K562 (cell line): ENCODE results near the gene DTX3. TPM values are rescaled to one million over a fixed set of nuclear protein-coding genes. Genes with fewer than 3 reads are reported as not detected.

Source experiments
- ATAC-seq: fragments of 200-7000 bp; cut with Tn5 transposase; 3 replicates; pipeline ENCODE4 v1.9.1; 2020; ENCODE audit warnings: moderate library complexity
- BruUV-seq: library from RNA; stranded (reverse); fragments of 400-500 nt; replicated peaks from 2 replicates; lab custom pipeline; 2021; lab: Mats Ljungman, UMichigan
- CTCF ChIA-PET: fragments of 300-600 bp; formaldehyde crosslinking; extraction: SDS; loops from one replicate; lab custom pipeline; 2021; ENCODE audit warnings: low intra/inter-chr PET ratio; lab: Yijun Ruan, JAX
- POLR2A ChIA-PET: fragments of 300-600, 350-650 bp; sonication (Branson Sonifier 250); formaldehyde crosslinking; extraction: SDS; loops from one replicate; lab custom pipeline; 2021; ENCODE audit warnings: antibody characterized with exemption, inconsistent platforms; lab: Yijun Ruan, JAX
- DNase-seq, 4 experiments: peaks; one replicate each; pipeline versions ENCODE4 v3.0.0 to v3.0.0-alpha.2; 2011 to 2018; ENCODE audit warnings: low spot score in 3 of 4, mixed read lengths in 3 of 4; ENCODE audit errors: extremely low read depth in 1 of 4
- FAIRE-seq: peaks from 2 replicates; lab custom pipeline; 2011; peaks lifted over from hg19 to GRCh38; lab: Jason Lieb, UNC
- H2AFZ ChIP-seq: 2 replicates; pipeline ENCODE4 v1.6.0; 2011; ENCODE audit warnings: low read depth, low read length, control low read depth, inconsistent platforms
- H3K27ac ChIP-seq: fragments of 200-600 bp; 3 replicates; pipeline ENCODE4 v1.8.0; 2011; ENCODE audit warnings: low read depth, mild to moderate bottlenecking, control low read depth, inconsistent platforms, low read length, moderate library complexity, mixed read lengths; ENCODE audit errors: extremely low read depth
- H3K27me3 ChIP-seq, 2 experiments: fragments of 300-600 bp in 1 of 2; 2 replicates in 1 of 2; 3 replicates in 1 of 2; pipeline versions ENCODE4 v1.6.0 to v1.8.0; 2011; ENCODE audit warnings: inconsistent platforms in 2 of 2, low read length in 2 of 2, mild to moderate bottlenecking in 1 of 2, mixed read lengths in 1 of 2, moderate library complexity in 1 of 2; ENCODE audit not compliant: control insufficient read depth in 2 of 2, insufficient read depth in 2 of 2
- H3K36me3 ChIP-seq: fragments of 300-600 bp; 3 replicates; pipeline ENCODE4 v1.8.0; 2011; ENCODE audit warnings: mild to moderate bottlenecking, low read length, inconsistent platforms; ENCODE audit not compliant: control insufficient read depth, insufficient read depth
- H3K4me1 ChIP-seq, 2 experiments: fragments of 200-600 bp in 1 of 2; replicated peaks in 1 of 2; 2 replicates in 1 of 2; 3 replicates in 1 of 2; pipeline versions ENCODE4 v1.5.1 to v1.8.0; 2011; ENCODE audit warnings: inconsistent platforms in 2 of 2, low read length in 2 of 2, mild to moderate bottlenecking in 1 of 2, mixed read lengths in 1 of 2, moderate library complexity in 1 of 2; ENCODE audit not compliant: control insufficient read depth in 2 of 2, insufficient read depth in 2 of 2
- H3K4me2 ChIP-seq: 2 replicates; pipeline ENCODE4 v1.6.1; 2011; ENCODE audit warnings: low read length, control low read depth, inconsistent platforms, mixed read lengths; ENCODE audit not compliant: insufficient read depth
- H3K4me3 ChIP-seq: fragments of 200-600 bp; sonication (generic), shearing (Covaris generic); 2 replicates; pipeline ENCODE4 v1.5.1; 2016; ENCODE audit warnings: control low read depth, inconsistent platforms
- H3K79me2 ChIP-seq: fragments of 200-600 bp; 3 replicates; pipeline ENCODE4 v1.8.0; 2011; ENCODE audit warnings: low read length, inconsistent platforms; ENCODE audit not compliant: control insufficient read depth, insufficient read depth
- H3K9ac ChIP-seq, 2 experiments: 2 replicates each; pipeline versions ENCODE4 v1.6.0 to v1.6.1; 2011; ENCODE audit warnings: low read depth in 2 of 2, low read length in 2 of 2, control low read depth in 1 of 2, inconsistent platforms in 1 of 2, mild to moderate bottlenecking in 1 of 2, mixed read lengths in 1 of 2; ENCODE audit not compliant: insufficient read depth in 1 of 2
- H3K9me1 ChIP-seq: one replicate; pipeline ENCODE4 v1.6.0; 2011; ENCODE audit warnings: inconsistent platforms, mild to moderate bottlenecking, low read length, moderate library complexity; ENCODE audit not compliant: control insufficient read depth, insufficient read depth
- H3K9me3 ChIP-seq: replicated peaks from 2 replicates; pipeline ENCODE4 v1.5.1; 2011; ENCODE audit warnings: low read depth, low read length, inconsistent platforms; ENCODE audit not compliant: control insufficient read depth, insufficient read depth
- H4K20me1 ChIP-seq: replicated peaks from 2 replicates; pipeline ENCODE4 v1.6.1; 2011; ENCODE audit warnings: low read length, inconsistent platforms, mixed read lengths; ENCODE audit not compliant: control insufficient read depth, insufficient read depth
- BRD4 ChIP-seq: fragments of 200-600 bp; sonication (generic); IDR thresholded peaks from 2 replicates; pipeline ENCODE4 v1.6.1; 2017; ENCODE audit warnings: inconsistent platforms
- E2F4 ChIP-seq: sonication (generic); formaldehyde crosslinking; IDR thresholded peaks from 2 replicates; pipeline ENCODE4 v1.8.0; 2022; ENCODE audit warnings: mild to moderate bottlenecking, low read depth, missing genetic modification reagents
- E2F6 ChIP-seq, 2 experiments: IDR thresholded peaks; 2 replicates each; pipeline ENCODE4 v1.6.1; 2011; ENCODE audit warnings: borderline replicate concordance in 1 of 2, control low read depth in 1 of 2, low read depth in 1 of 2, low read length in 1 of 2, mild to moderate bottlenecking in 1 of 2, mixed read lengths in 1 of 2, moderate library complexity in 1 of 2; ENCODE audit not compliant: insufficient read depth in 1 of 2, insufficient read length in 1 of 2, poor library complexity in 1 of 2, severe bottlenecking in 1 of 2; ENCODE audit errors: extremely low read depth in 1 of 2
- EP400 ChIP-seq: fragments of 450-650 bp; IDR thresholded peaks from 2 replicates; pipeline ENCODE4 v1.6.1; 2017; ENCODE audit warnings: antibody characterized with exemption, mild to moderate bottlenecking, moderate library complexity
- ILK ChIP-seq: fragments of 450-650 bp; IDR thresholded peaks from 2 replicates; pipeline ENCODE4 v1.6.1; 2016; ENCODE audit warnings: missing genetic modification characterization, low read depth, mild to moderate bottlenecking, missing compliant biosample characterization, moderate library complexity, borderline replicate concordance
- L3MBTL2 ChIP-seq: fragments of 450-650 bp; IDR thresholded peaks from 2 replicates; pipeline ENCODE4 v1.6.1; 2016; ENCODE audit warnings: mild to moderate bottlenecking, moderate library complexity
- PRDM10 ChIP-seq: fragments of 450-650 bp; IDR thresholded peaks from 2 replicates; pipeline ENCODE4 v1.6.1; 2018; ENCODE audit not compliant: partially characterized antibody
- PTTG1 ChIP-seq: fragments of 450-650 bp; IDR thresholded peaks from 2 replicates; pipeline ENCODE4 v1.6.1; 2016; ENCODE audit warnings: low read depth, mild to moderate bottlenecking, missing genetic modification characterization, missing compliant biosample characterization
- RBBP5 ChIP-seq: fragments of 200-600 bp; sonication (generic); IDR thresholded peaks from 2 replicates; pipeline ENCODE4 v1.6.1; 2012; ENCODE audit warnings: borderline replicate concordance, mild to moderate bottlenecking, low read length, control low read depth, inconsistent platforms; ENCODE audit not compliant: insufficient read depth, poor library complexity, severe bottlenecking
- TRIM25 ChIP-seq: fragments of 450-650 bp; IDR thresholded peaks from 2 replicates; pipeline ENCODE4 v1.7.0; 2016; ENCODE audit warnings: borderline replicate concordance
- ZKSCAN8 ChIP-seq: fragments of 200-800 bp; sonication (Bioruptor generic); IDR thresholded peaks from 2 replicates; pipeline ENCODE4 v1.6.1; 2016; ENCODE audit warnings: missing genetic modification characterization, missing compliant biosample characterization
- ZNF431 ChIP-seq: sonication (generic); formaldehyde crosslinking; IDR thresholded peaks from 2 replicates; pipeline ENCODE4 v1.8.0; 2022; ENCODE audit warnings: mild to moderate bottlenecking, missing genetic modification reagents
- WGBS: fragments of 100-300 bp; shearing (Covaris generic); methylation state at CpG from one replicate; pipeline ENCODE4 v1.1.6; 2016; ENCODE audit warnings: low coverage, mixed read lengths; ENCODE audit not compliant: insufficient coverage; ENCODE audit errors: missing lambda C conversion rate; 5-methylcytosine and 5-hydroxymethylcytosine counted together
- in situ Hi-C: fragments of 300-500 bp; cut with MboI; formaldehyde crosslinking; loops from 4 replicates; pipeline ENCODE4 v1.15.0; 2018; ENCODE audit warnings: inconsistent platforms, mixed read lengths
- intact Hi-C: fragments of 100-400 bp; cut with micrococcal nuclease; formaldehyde crosslinking; loops from 2 replicates; pipeline ENCODE4 v1.14.2; 2022
- polyA plus RNA-seq, 8 experiments: library from polyadenylated mRNA; depleted of rRNA in 4 of 8; stranded (reverse) in 5 of 8; unstranded in 3 of 8; fragments of >200 nt; fragmentation: Nextera tagmentation in 2 of 8; fragmentation: Illumina TruSeq in 1 of 8; extraction: Ambion mirVana in 2 of 8; extraction: Trizol in 1 of 8; gene quantifications; 2 replicates each; pipeline versions ENCODE4 v1.2.1 to v1.2.3, GENCODE V29; 2011 to 2014; ENCODE audit warnings: inconsistent platforms in 1 of 8, missing spikeins in 1 of 8
- total RNA-seq, 7 experiments: library from RNA; depleted of rRNA in 6 of 7; stranded (reverse); fragments of >200 nt in 6 of 7; fragmentation: Illumina TruSeq in 2 of 7; extraction: Trizol in 2 of 7; gene quantifications; 2 replicates each; pipeline versions ENCODE4 v1.2.1 to v1.2.3, GENCODE V29; 2011 to 2021; ENCODE audit warnings: low replicate concordance in 1 of 7

The DTX3 gene
- total and polyA plus RNA-seq, 9 of the 15 experiments (the other 6 are each of a cell fraction or from before 2014, with no cell fraction given): 0.03 to 0.09 (median 0.06) TPM; not detected in 6

GRCh38 chr12:57612711-57613426 is 8.2 kb downstream of the DTX3 start:
- no peaks in the 10 kb centered on the region for H3K27me3 ChIP-seq
- POLR2A ChIA-PET: interaction anchor here (0.8 to 2.4 kb wide), 7 partner anchors 8 to 94 kb away, joined by 3 to 10 read pairs (median 5); partner anchors contain the start of genes DDIT3 and DTX3
- TF ChIP-seq BRD4 (no peak), TRIM25 (no peak), E2F6 (IDR thresholded peaks at IDR 0.05; ENCODE audit: borderline replicate concordance in 1 of 2, extremely low read depth in 1 of 2, insufficient read depth in 1 of 2, insufficient read length in 1 of 2, low read depth in 1 of 2, low read length in 1 of 2, poor library complexity in 1 of 2, severe bottlenecking in 1 of 2) (peak in 1 of 2 experiments; percentile 52), ILK (tag) (no peak), PTTG1 (tag) (no peak), PRDM10 (peak; percentile 61), ZKSCAN8 (CRISPR knock-in tag) (no peak), EP400 (no peak), E2F4 (no peak), ZNF431 (no peak), RBBP5 (no peak), L3MBTL2 (peak; percentile 49)

More at GRCh38 chr12:57612711-57613426, 8.2 kb downstream of the DTX3 start:
- intact Hi-C loops: no loop called here
- 45% methylated on average over 7 of the region's 10 CpGs for WGBS
- H4K20me1 ChIP-seq: no peaks in the 10 kb centered on the region
- ATAC-seq (0 out of 3 replicates have a peak, but pooled peaks have one; percentile 3), FAIRE-seq (peak; percentile 62), DNase-seq (peak in 1 of 4 experiments; percentile 43)
- no peak overlapping the region for H2AFZ ChIP-seq
- H3K4me2 ChIP-seq: peak overlapping the region; percentile 67
- in situ Hi-C loops: no loop called here
- peaks cover 55 to 63% of the 10 kb centered on the region in 2 experiments for H3K4me1 ChIP-seq
- H3K9ac ChIP-seq: peak overlapping the region in 1 of 2 experiments; percentile 83; a peak in 2 of 4 replicates
- no peaks in the 10 kb centered on the region for H3K9me3 ChIP-seq
- H3K4me3 ChIP-seq: no peak overlapping the region
- CTCF ChIA-PET: no interaction called here
- peaks cover 16% of the 10 kb centered on the region; the same call in 2 of the 3 replicates for H3K36me3 ChIP-seq
- no peak overlapping the region; the same call in 2 of the 3 replicates for H3K27ac ChIP-seq
- H3K79me2 ChIP-seq: peaks cover 2% of the 10 kb centered on the region; the same call in 2 of the 3 replicates
- no TSS peak for BruUV-seq
- peaks cover 4% of the 10 kb centered on the region for H3K9me1 ChIP-seq
